Esophagus muscularis mucosa (tissue), 3 donors: ENCODE results near the gene BICRA.

Experiments
- CTCF ChIP-seq, 3 experiments: fragments of 200-600 bp in 2 of 3; fragments of 450-650 bp in 1 of 3; sonication (generic) in 2 of 3; IDR thresholded peaks; one replicate each; pipeline ENCODE4 v1.5.1; 2017 to 2019; ENCODE audit warnings: antibody characterized with exemption in 3 of 3, mild to moderate bottlenecking in 2 of 3, moderate library complexity in 1 of 3
- POLR2A ChIP-seq: fragments of 450-650 bp; IDR thresholded peaks from one replicate; pipeline ENCODE4 v1.6.1; 2017; ENCODE audit warnings: antibody characterized with exemption, moderate library complexity, mild to moderate bottlenecking, low read depth

GRCh38 chr19:47719047-47719859 is 110.3 kb downstream of the BICRA start:
- TF ChIP-seq CTCF (IDR thresholded peaks at IDR 0.05) (no peak), POLR2A (no peak)
